HG03196 (cell line): ENCODE data around the gene SPON1.
"Not testable (repeated sequence)": the region's sequence is repeated elsewhere in the genome, so short reads cannot be mapped to it uniquely, and the experiment has no call there.

Experiments
- ATAC-seq: cut with Tn5 transposase; IDR thresholded peaks from one replicate; pipeline ENCODE4 v1.9.1; 2021; ENCODE audit not compliant: unreplicated experiment

Gene SPON1

DNA sequence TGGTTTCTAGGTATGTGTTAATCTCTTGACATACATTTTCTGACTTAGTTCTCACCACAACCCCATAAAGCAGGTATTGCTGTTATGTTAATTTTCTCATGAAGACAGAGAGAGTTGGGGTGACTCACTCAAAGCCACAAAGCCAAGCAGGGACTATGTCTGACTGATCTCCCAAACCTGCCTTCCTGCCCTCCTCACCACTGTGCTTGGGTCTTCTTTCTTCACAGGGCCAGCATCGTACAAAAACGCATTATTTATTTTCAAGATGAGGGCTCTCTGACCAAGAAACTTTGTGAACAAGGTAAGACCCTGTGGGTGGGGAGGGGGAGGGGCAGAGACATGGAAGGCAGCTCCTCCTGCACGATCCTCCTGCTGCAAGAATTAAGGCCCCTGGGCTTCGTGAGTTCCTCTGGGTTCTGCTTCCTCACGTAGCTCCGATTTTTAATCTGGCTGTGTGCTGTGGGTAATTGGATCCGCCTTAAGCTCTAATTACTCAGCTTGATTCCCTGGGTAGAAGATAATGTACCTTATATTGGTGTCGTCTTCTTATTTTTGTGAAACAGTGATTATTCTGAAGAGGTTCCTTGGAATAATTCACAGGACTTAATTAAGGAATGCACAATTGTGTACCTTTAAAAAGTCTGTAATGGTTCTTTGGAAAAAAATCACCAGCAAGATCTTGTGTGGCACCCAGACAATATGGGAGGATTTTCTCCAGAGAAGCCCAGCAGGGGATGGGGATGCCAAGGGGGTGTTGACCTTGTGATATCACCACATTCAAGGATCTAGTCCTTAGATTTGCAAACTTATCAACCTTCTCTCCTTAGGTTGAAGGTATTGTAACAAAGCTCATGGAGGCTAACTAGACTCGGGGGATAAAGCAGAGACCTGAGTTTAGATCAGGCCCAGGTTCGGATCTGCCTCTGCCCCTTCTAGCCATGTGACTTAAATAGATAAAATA lies 112.9 kb downstream of the SPON1 start:
- ATAC-seq, result no peak

DNA sequence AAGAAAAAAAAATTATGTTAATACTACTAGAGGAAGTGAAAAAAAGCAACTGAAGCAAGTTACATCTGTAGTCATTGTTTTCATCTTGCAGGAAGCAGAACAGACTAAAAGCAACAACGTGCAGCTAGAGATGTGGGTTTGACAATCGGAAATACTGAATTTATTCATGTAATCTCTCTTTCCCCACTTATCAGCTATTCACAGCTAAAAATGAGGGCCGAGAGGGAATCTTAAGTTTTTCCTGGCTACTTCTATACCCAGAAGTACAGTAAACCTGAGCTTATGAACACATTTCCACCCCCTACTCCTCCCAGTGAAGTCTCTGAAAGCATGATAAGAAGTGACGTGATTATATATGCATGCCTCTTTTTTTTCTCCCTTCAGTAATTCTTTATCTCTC lies 116.5 kb downstream of the SPON1 start:
- no peak for ATAC-seq

DNA sequence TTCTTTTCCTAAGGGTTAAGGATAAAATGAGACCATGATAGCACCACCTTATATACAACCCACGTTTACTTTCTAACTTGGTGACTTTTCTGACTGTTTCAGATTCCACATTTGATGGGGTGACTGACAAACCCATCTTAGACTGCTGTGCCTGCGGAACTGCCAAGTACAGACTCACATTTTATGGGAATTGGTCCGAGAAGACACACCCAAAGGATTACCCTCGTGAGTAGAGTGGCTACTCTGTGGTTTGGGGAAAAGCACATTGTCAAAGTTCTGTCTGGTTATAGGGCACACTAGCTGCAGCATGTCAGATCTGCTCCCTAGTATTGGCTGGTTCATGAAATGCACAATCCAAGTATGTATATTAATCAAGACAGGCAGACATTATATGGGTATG lies 117.3 kb downstream of the SPON1 start:
- no peak for ATAC-seq

DNA sequence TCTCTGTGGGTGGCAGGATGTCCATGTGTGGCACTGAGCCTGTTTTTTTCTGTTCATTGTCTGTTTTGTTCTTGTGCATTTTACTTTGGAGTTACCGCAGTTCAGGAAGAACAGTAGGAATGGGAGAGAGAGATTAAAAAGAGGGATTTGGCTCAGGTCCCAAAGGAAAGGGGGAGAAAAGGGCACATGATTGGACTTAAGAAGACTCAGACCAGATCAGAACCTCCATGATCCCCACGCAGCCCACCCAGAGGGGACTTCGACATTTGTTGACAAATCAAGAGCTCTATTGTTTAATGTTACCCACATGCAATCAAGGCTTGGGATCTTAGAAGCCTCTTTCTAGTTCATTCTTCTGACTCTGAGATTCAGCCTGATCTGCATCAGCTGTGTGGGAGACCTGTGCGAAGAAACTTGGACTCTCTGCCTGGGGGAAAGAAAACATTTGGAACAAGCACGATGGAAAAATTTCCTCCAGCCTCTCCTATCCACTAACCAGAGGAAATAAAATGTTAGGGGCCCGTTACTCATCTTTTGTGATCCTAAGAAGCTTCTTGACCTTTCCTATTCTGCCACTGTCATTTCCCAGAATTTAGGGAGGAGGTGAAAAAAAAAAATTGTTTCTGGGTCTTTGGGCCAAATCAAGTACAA lies 119.2 kb downstream of the SPON1 start:
- ATAC-seq, result no peak

DNA sequence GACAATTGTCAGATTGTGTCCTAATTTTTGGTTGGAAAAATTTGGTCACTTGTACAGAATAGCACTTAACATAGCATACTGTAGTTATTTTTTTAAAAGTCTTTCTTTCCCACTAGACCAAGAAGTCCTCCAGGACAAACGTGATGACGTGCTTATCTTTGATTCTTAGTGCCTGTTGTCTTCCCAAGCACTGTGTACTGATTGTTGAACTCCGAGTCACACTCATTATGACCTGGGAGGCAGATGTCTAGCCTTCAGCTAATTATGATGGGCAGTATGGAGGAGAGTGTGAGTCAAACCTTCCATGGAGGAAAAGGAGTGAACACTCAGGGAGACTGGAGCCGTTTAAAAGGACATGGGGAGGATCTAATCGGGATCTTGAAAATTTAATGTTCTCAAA lies 119.8 kb downstream of the SPON1 start:
- ATAC-seq, result no peak

DNA sequence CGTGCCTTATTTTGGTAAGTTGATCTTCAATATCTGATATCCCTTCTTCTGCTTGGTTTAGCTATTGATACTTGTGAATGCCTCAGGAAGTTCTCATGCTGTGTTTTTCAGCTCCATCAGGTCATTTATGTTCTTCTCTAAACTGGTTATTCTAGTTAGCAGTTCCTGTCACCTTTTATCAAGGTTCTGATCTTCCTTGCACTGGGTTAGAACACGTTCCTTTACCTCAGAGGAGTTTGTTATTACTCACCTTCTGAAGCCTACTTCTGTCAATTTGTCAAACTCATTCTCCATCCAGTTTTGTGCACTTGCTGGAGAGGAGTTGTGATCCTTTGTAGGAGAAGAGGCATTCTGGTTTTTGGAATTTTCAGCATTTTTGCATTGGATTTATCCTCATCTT lies 126.3 kb downstream of the SPON1 start:
- ATAC-seq, result not testable (repeated sequence)

DNA sequence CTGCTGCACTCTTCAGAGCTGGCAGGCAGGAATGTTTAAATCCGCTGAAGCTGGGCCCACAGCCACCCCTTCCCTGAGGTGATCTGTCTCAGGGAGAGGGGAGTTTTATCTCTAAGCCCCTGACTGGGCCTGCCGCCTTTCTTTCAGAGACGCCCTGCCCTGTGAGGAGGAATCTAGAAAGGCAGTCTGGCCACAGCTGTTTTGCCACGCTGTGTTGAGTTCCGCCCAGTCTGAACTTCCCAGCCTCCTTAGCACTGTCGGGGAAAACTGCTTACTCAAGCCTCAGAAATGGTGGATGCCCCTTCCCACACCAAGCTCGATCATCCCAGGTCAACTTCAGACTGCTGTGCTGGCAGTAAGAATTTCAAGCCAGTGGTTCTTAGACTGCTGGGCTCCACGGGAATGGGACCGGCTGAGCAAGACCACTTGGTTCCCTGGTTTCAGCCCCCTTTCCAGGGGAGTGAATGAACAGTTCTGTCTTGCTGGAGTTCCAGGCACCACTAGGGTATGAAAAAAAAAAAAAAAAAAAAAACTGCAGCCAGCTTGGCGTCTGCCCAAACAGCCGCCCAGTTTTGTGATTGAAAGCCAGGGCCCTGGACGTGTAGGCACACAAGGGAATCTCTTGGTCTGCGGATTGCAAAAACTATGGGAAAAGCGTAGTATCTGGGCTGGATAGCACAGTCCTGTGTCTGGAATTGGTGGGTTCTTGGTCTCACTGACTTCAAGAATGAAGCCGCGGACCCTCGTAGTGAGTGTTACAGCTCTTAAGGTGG lies 127.4 kb downstream of the SPON1 start:
- ATAC-seq, result no peak

DNA sequence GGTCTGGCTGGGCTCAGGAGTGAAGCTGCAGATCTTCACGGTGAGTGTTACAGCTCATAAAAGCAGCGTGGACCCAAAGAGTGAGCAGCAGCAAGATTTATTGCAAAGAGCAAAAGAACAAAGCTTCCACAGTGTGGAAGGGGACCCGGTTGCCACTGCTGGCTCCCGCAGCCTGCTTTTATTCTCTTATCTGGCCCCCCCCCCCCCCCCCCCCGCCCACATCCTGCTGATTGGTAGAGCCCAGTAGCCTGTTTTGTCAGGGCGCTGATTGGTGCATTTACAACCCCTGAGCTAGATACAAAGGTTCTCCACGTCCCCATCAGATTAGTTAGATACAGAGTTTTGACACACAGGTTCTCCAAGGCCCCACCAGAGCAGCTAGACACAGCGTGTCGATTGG lies 128.1 kb downstream of the SPON1 start:
- not testable (repeated sequence) for ATAC-seq

DNA sequence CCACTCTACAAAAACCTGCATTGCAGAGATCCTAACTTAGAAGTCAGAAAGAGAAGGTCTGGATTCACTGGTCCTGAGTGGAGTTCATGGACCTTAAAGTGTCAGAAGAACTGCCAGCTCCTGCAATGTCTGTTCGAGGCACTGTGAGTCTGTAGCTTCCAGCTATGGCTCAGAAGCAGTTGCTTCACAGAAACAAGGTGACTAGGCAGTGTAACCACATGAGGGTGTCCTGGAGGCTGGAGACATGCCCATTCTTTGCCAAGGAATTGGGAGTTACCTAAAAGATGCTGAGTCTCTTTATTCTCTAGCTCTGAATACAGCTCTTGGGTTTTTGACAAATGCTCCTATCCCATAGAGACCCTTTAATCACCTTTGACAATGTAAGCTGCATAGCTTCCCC lies 130.5 kb downstream of the SPON1 start:
- ATAC-seq, result no peak

DNA sequence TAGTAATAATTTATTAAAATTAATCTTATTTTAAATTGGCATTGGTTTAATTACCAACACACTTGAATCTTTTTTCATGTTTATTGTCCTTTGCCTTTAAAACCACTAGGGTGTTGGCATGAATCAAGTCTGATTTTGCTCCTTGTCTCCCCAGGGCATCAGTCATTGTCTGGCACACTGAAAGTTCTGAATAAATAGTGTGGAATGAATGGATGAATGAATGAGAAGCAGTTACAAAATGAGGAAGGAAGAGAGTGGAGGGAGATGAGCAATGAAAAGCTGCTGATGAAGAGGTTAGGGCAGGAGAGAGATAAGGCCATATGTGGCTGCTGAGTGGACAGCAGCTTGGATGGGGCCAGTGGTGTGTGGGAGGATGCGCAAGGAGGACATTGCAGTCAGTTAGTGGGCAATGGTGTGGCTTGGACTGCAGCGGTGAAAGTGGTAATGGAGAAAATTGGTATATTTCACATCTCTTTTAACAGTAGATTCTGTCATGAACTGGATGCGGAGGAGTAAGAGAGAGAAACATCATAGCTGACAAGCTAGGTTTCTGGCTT lies 132.0 kb downstream of the SPON1 start:
- no peak for ATAC-seq

DNA sequence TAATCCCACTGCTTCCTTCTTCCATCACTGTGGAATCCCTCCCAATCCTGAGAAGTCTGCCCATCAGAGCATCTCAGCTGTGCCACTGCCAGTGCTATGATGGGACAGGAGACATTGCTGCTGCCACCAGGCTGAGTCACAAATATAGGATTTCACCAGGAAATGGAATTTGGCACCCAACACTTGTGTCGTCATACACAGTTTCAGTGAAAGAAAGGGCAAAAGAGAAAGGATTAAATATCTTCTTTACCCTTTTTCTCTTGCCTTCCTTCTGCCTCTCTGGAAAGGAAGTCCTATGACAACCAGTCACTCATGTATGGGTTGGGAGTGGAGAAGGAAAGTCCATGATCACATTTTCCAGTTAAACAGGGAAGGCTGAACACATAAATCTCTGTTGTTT lies 133.4 kb downstream of the SPON1 start:
- no peak for ATAC-seq

DNA sequence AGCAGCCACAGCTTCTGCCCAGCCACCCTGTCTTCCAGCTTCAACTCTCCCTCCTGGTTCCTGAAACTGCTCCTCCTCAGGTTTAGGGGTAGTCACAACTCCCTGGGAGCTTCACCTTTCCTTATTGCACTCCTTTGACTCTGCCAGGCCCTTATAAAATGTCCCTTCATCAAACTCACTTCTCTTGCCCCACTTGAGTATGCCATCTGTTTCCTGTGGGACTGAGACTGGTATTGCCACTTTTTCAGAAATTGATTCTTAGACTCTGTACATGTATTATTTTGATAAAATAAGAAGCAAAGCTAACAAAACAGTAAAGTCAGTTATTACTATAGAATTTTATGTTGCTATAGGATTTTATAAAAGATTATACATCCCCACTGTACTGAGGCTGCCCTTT lies 134.1 kb downstream of the SPON1 start:
- no peak for ATAC-seq

DNA sequence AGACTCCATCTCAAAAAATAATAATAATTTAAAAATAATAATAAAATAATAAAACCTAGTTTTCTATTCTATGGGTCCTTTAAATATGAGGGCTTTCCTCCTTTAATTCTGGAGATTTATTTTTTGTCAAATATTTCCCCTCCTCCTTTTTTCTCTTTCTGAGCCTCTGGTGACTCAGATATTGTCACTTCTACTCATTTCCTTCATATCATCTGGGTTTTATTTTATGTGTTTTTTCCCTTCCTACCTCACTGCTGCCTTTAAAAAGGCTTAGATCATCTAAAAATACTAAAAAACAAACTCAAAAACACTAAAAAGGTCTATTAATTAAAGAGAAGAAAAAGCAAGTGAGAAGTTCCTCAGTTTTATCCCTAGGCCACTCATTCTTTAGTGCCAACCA lies 138.9 kb downstream of the SPON1 start:
- ATAC-seq, result no peak

DNA sequence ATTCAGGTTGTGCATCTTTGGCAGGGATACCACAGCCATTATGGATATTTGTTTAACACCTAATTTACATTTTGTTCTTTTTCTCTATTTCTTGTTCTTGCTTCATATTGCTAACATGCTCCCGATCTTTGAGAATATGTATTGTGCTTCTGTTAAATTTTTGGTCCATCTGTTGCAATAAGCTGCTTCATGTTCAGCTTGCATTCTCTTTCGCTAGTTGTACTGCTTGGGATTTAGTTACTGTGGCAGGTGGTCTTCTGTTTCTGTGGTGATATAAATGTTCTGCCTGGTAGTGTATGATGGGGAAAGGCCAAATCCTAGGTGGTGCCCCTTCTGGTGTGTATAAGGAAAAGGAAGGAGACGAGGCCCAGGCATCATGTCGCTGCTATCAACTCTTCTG lies 140.2 kb downstream of the SPON1 start:
- ATAC-seq, result no peak

DNA sequence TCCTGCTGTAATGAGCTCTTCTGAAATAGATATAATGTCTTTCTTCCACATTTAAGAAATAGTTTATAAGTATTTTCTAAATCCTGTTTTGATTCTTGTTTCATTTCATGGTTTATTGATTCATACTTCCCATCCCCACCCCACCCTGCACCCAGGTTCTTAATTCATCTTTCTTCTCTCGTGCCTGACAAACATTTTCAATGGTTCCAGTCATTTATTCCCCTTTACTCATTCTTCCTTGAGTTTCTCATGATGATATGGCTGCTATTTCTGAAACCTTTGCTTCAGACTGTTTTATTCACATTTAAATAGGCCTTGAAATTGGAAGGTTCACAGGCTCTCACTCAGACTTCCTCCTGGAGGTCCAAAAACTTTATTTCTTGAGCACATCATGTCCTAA lies 142.9 kb downstream of the SPON1 start:
- ATAC-seq, result no peak

DNA sequence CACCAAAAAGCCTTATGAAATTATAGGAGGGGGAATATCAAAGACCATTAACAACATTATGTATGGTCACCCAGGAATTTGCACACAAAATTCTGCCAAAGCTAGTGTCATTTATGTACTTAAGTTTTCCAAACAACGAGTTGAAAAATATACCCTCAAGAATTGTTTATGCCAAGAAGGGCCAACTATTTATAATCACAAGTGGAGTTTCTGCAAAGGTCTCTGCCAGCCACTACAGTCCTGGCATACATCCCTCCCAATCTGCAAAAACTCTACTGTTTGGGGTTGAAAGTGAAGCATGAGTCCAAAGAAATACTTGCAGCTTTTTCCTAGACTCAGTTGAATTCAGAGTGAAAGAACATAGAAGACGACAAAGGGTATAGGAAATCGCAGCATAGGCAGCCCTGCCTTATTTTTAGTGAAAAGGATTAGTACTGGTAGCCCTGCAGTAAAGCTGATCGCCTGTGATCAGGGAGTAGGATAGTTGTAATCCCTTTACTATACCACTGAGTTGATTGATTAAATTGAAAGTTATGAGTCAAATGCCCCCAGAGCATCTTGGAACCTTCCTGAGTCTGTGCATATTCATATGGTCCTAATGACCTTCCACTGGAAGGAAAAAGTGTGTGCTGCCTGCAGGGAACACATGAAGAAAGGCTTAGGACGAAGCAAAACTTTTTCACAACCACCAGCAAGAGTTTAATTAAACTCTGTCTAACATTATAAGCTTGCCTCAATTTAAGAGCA lies 144.0 kb downstream of the SPON1 start:
- no peak for ATAC-seq

DNA sequence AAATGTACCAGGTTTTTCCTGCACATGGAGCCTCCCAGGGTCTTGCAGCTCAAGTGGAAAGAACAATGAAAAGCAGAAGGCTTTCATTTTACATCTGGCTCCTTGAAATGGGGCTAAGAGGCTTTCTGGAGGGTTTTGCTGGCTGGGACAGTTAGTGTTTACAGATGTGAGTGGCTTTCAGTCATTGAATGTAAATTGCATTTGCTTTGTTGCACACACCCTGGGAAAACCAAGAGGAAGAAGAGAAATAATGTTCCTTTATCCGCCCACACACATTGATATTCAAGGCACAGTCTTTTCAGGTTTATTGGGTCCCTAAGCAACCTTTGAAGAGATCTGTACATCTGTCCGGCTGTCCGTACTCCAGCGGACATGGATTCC lies 144.5 kb downstream of the SPON1 start:
- ATAC-seq, result no peak

DNA sequence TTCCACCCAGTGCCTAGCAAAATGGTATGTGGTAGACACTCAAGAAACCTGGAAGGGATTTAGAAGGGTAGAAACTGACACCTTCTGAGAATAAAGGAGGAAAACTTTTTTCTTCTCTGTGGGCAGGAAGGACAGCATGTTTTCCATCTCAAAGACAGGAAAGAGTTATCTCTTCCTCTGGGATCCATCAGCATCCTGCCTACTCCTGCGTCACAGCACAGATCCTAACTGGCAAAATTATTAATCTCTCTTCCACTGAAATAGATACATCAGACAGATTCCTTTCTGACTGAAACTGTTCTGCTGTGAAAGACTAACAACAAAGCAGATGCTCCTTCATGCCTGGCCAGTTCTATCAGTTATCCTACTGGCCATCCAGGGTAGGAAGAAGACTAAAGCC lies 147.2 kb downstream of the SPON1 start:
- ATAC-seq, result no peak

DNA sequence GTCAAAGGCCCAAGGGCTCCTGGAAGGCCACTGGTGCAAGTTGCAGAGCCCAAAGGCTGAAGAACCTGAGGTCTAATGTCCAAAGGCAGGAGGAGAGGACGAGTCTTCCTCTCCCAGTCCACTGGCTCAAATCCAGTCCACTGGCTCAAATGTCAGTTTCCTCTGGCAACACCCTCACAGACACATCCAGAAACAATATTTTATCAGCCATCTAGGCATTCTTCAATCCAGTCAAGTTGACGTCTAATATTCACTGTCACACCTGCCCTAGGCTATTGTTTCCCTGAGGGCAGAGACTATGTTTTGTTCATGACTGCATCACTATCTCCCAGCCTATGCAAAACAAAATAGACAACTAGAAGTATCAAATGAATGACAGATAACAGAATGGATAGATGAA lies 148.1 kb downstream of the SPON1 start:
- no peak for ATAC-seq

DNA sequence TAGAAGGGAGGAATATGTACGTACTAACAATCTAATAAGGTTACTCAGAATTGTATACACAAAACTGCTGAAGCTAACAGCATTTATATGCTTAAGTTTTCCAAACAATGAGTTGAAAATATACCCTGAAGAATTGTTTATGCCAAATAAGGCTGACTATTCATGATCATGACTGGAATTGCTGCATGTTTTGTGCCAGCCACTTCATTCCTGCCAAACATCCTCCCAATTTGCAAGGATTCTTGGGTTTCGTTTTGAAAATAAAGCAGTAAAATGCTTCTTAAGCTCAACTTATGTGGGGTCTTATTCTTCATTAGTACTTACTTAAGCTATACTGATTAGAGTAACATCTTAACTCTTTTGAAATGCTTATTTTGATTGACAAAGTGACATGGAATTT lies 149.0 kb downstream of the SPON1 start:
- ATAC-seq, result no peak

DNA sequence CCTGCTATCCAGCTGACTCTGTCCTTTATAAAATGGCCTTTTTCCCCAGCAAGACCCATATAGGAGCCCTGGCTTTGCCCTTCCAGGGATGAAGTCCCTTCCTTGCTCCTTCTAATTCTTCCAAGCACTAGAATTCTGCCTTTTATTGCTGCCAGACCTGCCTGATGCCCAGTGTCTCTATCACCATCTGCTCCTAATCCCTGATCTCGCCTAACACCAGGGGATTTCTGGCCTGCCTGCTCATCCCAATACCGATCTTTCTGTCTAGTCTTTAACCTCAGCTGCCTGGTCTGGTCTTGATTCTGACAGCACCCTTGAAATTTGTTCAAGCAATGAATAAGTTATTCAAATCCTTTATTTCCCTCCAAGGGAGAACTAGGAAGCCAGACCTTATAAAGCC lies 150.2 kb downstream of the SPON1 start:
- ATAC-seq, result no peak
